ENCODE measurements around the gene SH3BP5L. TPM values are rescaled to one million over a fixed set of nuclear protein-coding genes. Genes with fewer than 3 reads are reported as not detected.
A peak's percentile ranks its signal among the peaks of the same experiment; 100 is the strongest.
"Not testable (repeated sequence)": the region's sequence is repeated elsewhere in the genome, so short reads cannot be mapped to it uniquely, and the experiment has no call there.

Gene SH3BP5L
- total RNA-seq, 1 donor from 2014 or later = 21.3 TPM

GRCh38 chr1:248831842-248832241 lies 6.1 kb upstream of the SH3BP5L start:
- no peaks in the 10 kb centered on the region for H3K36me3 ChIP-seq
- no peaks in the 10 kb centered on the region for H3K27me3 ChIP-seq
- peaks cover 8% of the 10 kb centered on the region for H3K4me1 ChIP-seq
- DNase-seq (no peak), ATAC-seq (no peak)
- no peak for TF ChIP-seq CTCF (IDR thresholded peaks at IDR 0.05)
- H3K9me3 ChIP-seq = no peaks in the 10 kb centered on the region
- intact Hi-C loops (cut with DNase I) = no loop called here
- H3K27ac ChIP-seq = no peak overlapping the region
- no peak overlapping the region for H3K4me3 ChIP-seq

- H3K27me3 ChIP-seq; H3K4me3 ChIP-seq; H3K27ac ChIP-seq; intact Hi-C loops (cut with DNase I); ATAC-seq; H3K36me3 ChIP-seq; H3K9me3 ChIP-seq: not testable (repeated sequence)
- DNase-seq = peak; percentile 42
- H3K4me1 ChIP-seq = peaks cover 10% of the 10 kb centered on the region
Measured at GRCh38 chr1:248830718-248831017, 5.0 kb upstream of the SH3BP5L start.

- no peak for DNase-seq
- intact Hi-C loops (cut with DNase I) = no loop called here
- no peak for ATAC-seq
- H3K4me3 ChIP-seq = no peak overlapping the region
- no peaks in the 10 kb centered on the region for H3K36me3 ChIP-seq
- no peak for TF ChIP-seq CTCF (IDR thresholded peaks at IDR 0.05)
- H3K27ac ChIP-seq = no peak overlapping the region
- H3K27me3 ChIP-seq = no peaks in the 10 kb centered on the region
- no peaks in the 10 kb centered on the region for H3K9me3 ChIP-seq
- H3K4me1 ChIP-seq = peaks cover 23% of the 10 kb centered on the region
Measured at GRCh38 chr1:248828845-248829244, 3.1 kb upstream of the SH3BP5L start.

- peak; percentile 3 for ATAC-seq
- Histone ChIP-seq H3K9me3 (no peaks in the 10 kb centered on the region), H3K4me1 (peaks cover 54% of the 10 kb centered on the region), H3K27me3 (no peaks in the 10 kb centered on the region), H3K4me3 (peak overlapping the region; percentile 87), H3K36me3 (peaks cover 12% of the 10 kb centered on the region), H3K27ac (peak overlapping the region; percentile 99)
- TF ChIP-seq CTCF (IDR thresholded peaks at IDR 0.05) = no peak
- DNase-seq = no peak
- intact Hi-C loops (cut with DNase I) = no loop called here
Measured at GRCh38 chr1:248825573-248825908, 174 bp downstream of the SH3BP5L start.

- H3K36me3 ChIP-seq = peaks cover 16% of the 10 kb centered on the region
- no peak for TF ChIP-seq CTCF (IDR thresholded peaks at IDR 0.05)
- intact Hi-C loops (cut with DNase I) = no loop called here
- peaks cover 54% of the 10 kb centered on the region for H3K4me1 ChIP-seq
- ATAC-seq (no peak), DNase-seq (peak; percentile 61)
- peak overlapping the region; percentile 87 for H3K4me3 ChIP-seq
- H3K27me3 ChIP-seq = no peaks in the 10 kb centered on the region
- H3K9me3 ChIP-seq = no peaks in the 10 kb centered on the region
- peak overlapping the region; percentile 99 for H3K27ac ChIP-seq
Measured at GRCh38 chr1:248825136-248825535, 579 bp downstream of the SH3BP5L start.

GRCh38 chr1:248824701-248825100 lies 1.0 kb downstream of the SH3BP5L start:
- H3K4me1 ChIP-seq = peaks cover 54% of the 10 kb centered on the region
- H3K36me3 ChIP-seq = peaks cover 19% of the 10 kb centered on the region
- H3K9me3 ChIP-seq = no peaks in the 10 kb centered on the region
- intact Hi-C loops (cut with DNase I) = no loop called here
- H3K27ac ChIP-seq = peak overlapping the region; percentile 99
- H3K4me3 ChIP-seq = peak overlapping the region; percentile 87
- ATAC-seq = no peak
- H3K27me3 ChIP-seq = no peaks in the 10 kb centered on the region
- TF ChIP-seq CTCF (IDR thresholded peaks at IDR 0.05) = no peak
- DNase-seq = peak; percentile 34
